ENCODE data around the gene KCTD4.

The KCTD4 gene

DNA sequence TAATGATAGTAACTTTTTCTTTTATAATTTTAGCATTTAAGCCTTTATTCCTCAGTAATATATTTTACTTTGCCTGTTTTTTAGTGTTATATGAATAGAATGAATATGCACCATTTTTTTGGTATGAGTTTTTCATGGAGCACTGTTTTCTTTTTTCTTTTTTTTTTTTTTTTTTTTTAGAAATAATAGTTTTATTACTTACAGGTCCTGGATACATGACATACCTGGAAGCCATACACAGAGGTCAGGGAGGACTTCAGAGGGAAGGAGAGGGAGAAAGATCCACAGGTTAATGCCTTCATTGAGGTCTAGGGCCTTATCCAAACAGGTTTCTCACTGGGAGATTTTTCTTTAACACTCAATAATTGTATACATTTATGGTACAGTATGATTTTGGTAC lies 26.4 kb downstream of the KCTD4 start:
- no peak for DNase-seq

- no peak for DNase-seq
These were observed 32.3 kb downstream of the KCTD4 start for GRCh38 chr13:45168555-45168930.

GRCh38 chr13:45167611-45168554 lies 33.0 kb downstream of the KCTD4 start:
- DNase-seq: no peak

DNA sequence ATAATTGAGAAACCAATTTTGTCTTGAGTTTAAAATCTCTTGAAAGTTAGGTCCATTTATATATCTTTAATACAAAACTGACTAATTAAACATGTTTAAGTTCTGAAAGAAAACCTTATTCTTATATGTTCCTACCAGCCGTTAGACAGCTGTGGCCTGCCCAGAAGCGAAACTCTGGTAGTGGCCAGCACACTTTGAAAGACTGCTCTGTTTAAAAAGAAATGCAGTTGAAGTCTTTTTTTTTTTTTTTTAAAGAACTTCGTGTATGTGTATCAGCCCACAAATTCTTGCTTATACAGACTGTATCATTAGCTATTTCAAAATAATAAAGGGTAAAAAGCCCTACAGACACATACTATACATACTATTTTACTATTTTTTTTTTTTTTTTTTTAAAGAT lies 34.0 kb downstream of the KCTD4 start:
- no peak for DNase-seq

DNA sequence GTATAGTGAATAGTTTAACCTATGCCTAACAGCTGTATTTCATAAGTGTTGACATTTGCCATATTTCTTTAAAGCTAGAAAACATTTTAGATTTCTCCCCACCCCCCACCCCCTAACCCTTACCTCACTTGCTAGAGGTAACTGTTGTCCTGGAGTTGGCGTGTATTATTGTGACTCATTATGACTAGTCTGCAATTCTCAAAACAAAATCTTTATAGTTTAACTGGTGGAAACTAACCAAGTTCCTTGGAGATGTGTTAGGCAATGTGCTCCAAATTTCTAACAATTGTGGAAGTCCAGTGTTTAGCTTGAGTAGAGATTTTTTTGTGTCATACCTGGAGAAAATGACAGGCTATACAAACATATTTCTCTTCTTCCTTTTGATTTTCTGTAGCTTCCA lies 38.0 kb downstream of the KCTD4 start:
- DNase-seq: no peak

DNA sequence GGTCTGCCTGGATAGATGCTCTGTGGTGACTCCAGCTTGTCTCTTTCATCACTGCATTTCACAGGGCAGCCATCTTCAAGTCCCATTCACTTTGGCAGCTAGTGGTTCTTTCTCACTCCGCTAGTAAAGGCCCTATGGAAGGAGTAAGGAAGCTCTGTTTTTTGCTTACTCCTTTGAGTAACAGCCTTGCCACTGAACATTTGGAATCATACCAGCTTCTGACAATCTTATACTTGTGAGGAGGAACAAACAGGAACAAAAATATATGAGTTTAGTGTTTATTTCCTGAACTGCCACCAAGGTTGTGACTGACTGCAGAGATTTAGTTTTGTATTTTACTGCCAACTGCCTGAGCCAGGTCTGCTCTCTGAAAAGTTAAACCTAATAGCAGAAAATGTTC lies 38.7 kb downstream of the KCTD4 start:
- DNase-seq: no peak

DNA sequence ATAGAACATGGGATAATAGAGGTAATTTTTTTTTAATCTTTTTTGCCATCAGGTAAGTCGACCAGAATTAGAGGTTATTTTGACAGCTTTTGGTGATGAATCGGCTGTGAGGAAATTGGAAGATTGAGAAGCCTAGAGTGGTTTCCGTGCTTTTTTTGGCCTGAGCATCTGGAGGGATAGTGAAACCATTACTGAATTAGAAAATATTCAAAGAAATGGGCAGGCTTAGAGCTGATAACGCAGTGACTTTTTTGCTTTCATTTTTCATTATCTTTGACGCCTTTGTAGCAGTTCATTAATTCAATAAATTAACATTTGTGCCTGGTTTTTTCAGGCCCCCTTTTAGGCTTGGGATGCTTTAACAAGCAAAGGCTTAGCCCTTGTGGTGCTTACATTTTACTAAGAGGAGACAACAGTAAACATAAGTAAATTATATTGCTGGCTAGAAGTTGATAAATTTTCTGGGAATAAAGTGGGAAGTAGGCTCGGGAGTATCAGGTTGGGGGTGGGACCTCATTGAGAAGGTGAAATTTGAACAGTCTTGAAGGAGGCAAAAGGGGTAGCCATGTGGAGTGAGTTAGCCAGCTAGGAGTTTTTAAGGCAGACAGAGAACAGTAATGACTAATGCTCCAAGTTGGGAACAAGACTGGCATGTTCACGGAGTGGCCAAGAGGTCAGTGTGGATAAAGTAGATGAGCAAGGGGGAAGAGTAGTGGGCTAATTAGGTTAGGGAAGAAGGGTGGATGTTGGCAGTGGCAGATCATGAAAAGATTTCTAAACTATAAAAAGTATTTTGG lies 44.1 kb downstream of the KCTD4 start:
- no peak for DNase-seq

DNA sequence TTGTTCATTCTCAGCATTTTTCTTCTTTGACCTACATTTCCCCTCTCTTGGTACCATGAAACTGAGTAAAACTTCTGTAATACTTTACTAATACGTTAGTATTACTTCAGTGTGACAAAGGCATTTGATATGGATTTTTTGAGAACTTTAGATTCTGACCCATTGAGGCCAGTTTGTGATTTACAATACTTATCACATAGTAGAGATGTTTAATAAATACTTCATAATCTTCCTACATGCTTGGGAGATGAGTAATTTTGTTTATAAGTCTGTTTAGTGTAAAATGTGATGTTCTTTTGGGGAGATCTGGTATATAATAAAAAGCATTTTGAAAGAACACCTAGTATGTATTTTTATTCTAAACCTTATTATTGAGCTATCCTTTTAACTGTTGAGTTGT lies 50.9 kb downstream of the KCTD4 start:
- DNase-seq: no peak

DNA sequence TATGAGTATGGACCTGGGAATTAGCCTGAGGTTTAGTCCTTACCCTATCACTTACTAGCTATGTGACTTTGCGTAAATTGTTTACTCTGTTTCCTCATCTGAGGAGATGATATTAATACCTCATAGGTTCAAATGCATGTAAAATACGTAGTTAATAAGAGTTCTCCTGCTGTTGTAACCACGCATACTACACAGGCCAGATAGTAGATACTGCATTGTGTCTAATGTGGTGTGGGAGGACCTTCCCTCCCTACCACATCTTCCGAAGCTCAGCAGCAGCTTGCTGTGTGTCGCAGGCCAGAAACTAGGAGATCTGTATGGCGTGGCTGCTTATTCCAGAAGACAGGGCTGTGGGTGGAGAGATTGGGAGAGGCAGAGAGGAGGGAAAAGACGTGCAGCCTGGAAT lies 57.5 kb downstream of the KCTD4 start:
- DNase-seq: no peak
